Sigmoid colon (tissue), 7 donors: ENCODE data around the gene FERD3L. TPM values are rescaled to one million over a fixed set of nuclear protein-coding genes. Genes with fewer than 3 reads are reported as not detected.
A peak's percentile ranks its signal among the peaks of the same experiment; 100 is the strongest.

Experiments used
- DNase-seq: peaks from one replicate; pipeline ENCODE4 v3.0.0-alpha.2; 2019
- H3K27ac ChIP-seq, 4 donors: fragments of 200-600 bp; sonication (generic); one replicate each; pipeline ENCODE4 v1.5.1; 2016 to 2019; ENCODE audit warnings: mild to moderate bottlenecking in 1 of 4
- H3K27me3 ChIP-seq, 3 donors: fragments of 200-600 bp; sonication (generic); one replicate each; pipeline ENCODE4 v1.5.1; 2019; ENCODE audit warnings: mild to moderate bottlenecking in 1 of 3
- H3K36me3 ChIP-seq, 4 donors: fragments of 200-600 bp; sonication (generic); one replicate each; pipeline ENCODE4 v1.5.1; 2016 to 2019
- H3K4me1 ChIP-seq, 4 donors: fragments of 200-600 bp; sonication (generic); one replicate each; pipeline ENCODE4 v1.5.1; 2017 to 2019
- H3K4me3 ChIP-seq, 4 donors: fragments of 200-600 bp; sonication (generic); one replicate each; pipeline ENCODE4 v1.5.1; 2017 to 2019; ENCODE audit warnings: mild to moderate bottlenecking in 2 of 4, moderate library complexity in 1 of 4
- H3K9me3 ChIP-seq, 4 donors: fragments of 200-600 bp in 3 of 4; sonication (generic) in 3 of 4; one replicate each; pipeline versions ENCODE4 v1.5.1 to v1.6.1; 2013 to 2019
- CTCF ChIP-seq, 4 experiments: fragments of 450-650 bp in 3 of 4; fragments of 200-600 bp in 1 of 4; IDR thresholded peaks; one replicate each; pipeline ENCODE4 v1.5.1; 2016 to 2019; ENCODE audit warnings: antibody characterized with exemption in 4 of 4, mild to moderate bottlenecking in 3 of 4, moderate library complexity in 2 of 4
- EP300 ChIP-seq, 4 donors: sonication (generic); formaldehyde crosslinking; IDR thresholded peaks; one replicate each; pipeline ENCODE4 v1.6.1; 2017; ENCODE audit warnings: antibody characterized with exemption in 4 of 4
- POLR2A ChIP-seq, 2 donors: fragments of 450-650 bp; IDR thresholded peaks; one replicate each; pipeline ENCODE4 v1.6.1; 2016; ENCODE audit warnings: antibody characterized with exemption in 2 of 2, mild to moderate bottlenecking in 2 of 2, moderate library complexity in 2 of 2
- POLR2AphosphoS5 ChIP-seq, 4 donors: sonication (generic); formaldehyde crosslinking; IDR thresholded peaks; one replicate each; pipeline ENCODE4 v1.6.1; 2017; ENCODE audit warnings: antibody characterized with exemption in 4 of 4
- WGBS, 2 donors: extraction: QIAGEN DNeasy Blood & Tissue Kit; methylation state at CpG; one replicate each; pipeline ENCODE4 v1.1.7; 2013; 5-methylcytosine and 5-hydroxymethylcytosine counted together
- intact Hi-C: fragments of 100-400 bp; cut with DNase I; formaldehyde crosslinking; loops from one replicate; pipeline ENCODE4 v1.15.1; 2023
- polyA plus RNA-seq, 3 donors: library from polyadenylated mRNA; stranded (reverse); fragments of 200-250 nt; gene quantifications; one replicate each; pipeline ENCODE4 v1.2.3, GENCODE V29; 2013
- total RNA-seq, 4 donors: library from RNA; depleted of rRNA; stranded (reverse); fragments of >200 nt; gene quantifications; one replicate each; pipeline ENCODE4 v1.1.0, GENCODE V29; 2016
- donor health status: healthy with polysubstance abuse.
- donor health status: Bipolar disorder and iron deficiency.
- donor health status: healthy.

The FERD3L gene
- total and polyA plus RNA-seq, 7 donors, result not detected

- DNase-seq, result no peak
- peaks cover 9 to 73% (median 34%) of the 10 kb centered on the region in 3 donors for H3K27me3 ChIP-seq
- no peaks in the 10 kb centered on the region for H3K9me3 ChIP-seq
- H3K4me1 ChIP-seq, result peaks cover 0 to 33% (median 22%) of the 10 kb centered on the region in 4 donors
- H3K27ac ChIP-seq, result no peak overlapping the region
- WGBS, 2 donors, result 16 to 25% methylated on average over 10 of the region's 10 CpGs
- no peaks in the 10 kb centered on the region for H3K36me3 ChIP-seq
- H3K4me3 ChIP-seq, result no peak overlapping the region
- TF ChIP-seq POLR2AphosphoS5 (IDR thresholded peaks at IDR 0.05) (no peak), POLR2A (IDR thresholded peaks at IDR 0.05) (no peak), CTCF (IDR thresholded peaks at IDR 0.05) (no peak), EP300 (IDR thresholded peaks at IDR 0.05) (no peak)
- intact Hi-C loops, result no loop called here
Measured at GRCh38 chr7:19119870-19120486, 25.2 kb downstream of the FERD3L start.

- H3K27me3 ChIP-seq, result peaks cover 9 to 75% (median 34%) of the 10 kb centered on the region in 3 donors
- H3K27ac ChIP-seq, result no peak overlapping the region
- H3K4me3 ChIP-seq, result no peak overlapping the region
- DNase-seq, result no peak
- intact Hi-C loops, result no loop called here
- 21 to 24% methylated on average over 8 of the region's 8 CpGs for WGBS, 2 donors
- no peaks in the 10 kb centered on the region for H3K36me3 ChIP-seq
- TF ChIP-seq CTCF (IDR thresholded peaks at IDR 0.05) (no peak), EP300 (IDR thresholded peaks at IDR 0.05) (no peak), POLR2A (IDR thresholded peaks at IDR 0.05) (no peak), POLR2AphosphoS5 (IDR thresholded peaks at IDR 0.05) (no peak)
- no peaks in the 10 kb centered on the region for H3K9me3 ChIP-seq
- peaks cover 0 to 35% (median 22%) of the 10 kb centered on the region in 4 donors for H3K4me1 ChIP-seq
Measured at GRCh38 chr7:19119372-19119771, 25.8 kb downstream of the FERD3L start.

GRCh38 chr7:19118636-19119371 lies 26.4 kb downstream of the FERD3L start:
- no peak for DNase-seq
- intact Hi-C loops, result no loop called here
- peak overlapping the region in 1 of 4 donors; percentile 89 for H3K27ac ChIP-seq

GRCh38 chr7:19117870-19118608 lies 27.2 kb downstream of the FERD3L start:
- TF ChIP-seq POLR2A (IDR thresholded peaks at IDR 0.05) (no peak), EP300 (IDR thresholded peaks at IDR 0.05) (no peak), CTCF (IDR thresholded peaks at IDR 0.05) (no peak), POLR2AphosphoS5 (IDR thresholded peaks at IDR 0.05) (no peak)
- peaks cover 9 to 78% (median 34%) of the 10 kb centered on the region in 3 donors for H3K27me3 ChIP-seq
- no peaks in the 10 kb centered on the region for H3K36me3 ChIP-seq
- H3K9me3 ChIP-seq, result no peaks in the 10 kb centered on the region
- H3K4me3 ChIP-seq, result peak overlapping the region; percentile 36 to 71 (median 62)
- H3K4me1 ChIP-seq, result peaks cover 0 to 35% (median 22%) of the 10 kb centered on the region in 4 donors
- intact Hi-C loops, result no loop called here
- WGBS, 2 donors, result 2 to 11% methylated on average over 51 of the region's 51 CpGs
- DNase-seq, result peak; percentile 66
- H3K27ac ChIP-seq, result peak overlapping the region; percentile 52 to 89 (median 68)

More at GRCh38 chr7:19118636-19119371, 26.4 kb downstream of the FERD3L start:
- peaks cover 9 to 75% (median 34%) of the 10 kb centered on the region in 3 donors for H3K27me3 ChIP-seq
- WGBS, 2 donors, result 16 to 17% methylated on average over 28 of the region's 28 CpGs
- H3K9me3 ChIP-seq, result no peaks in the 10 kb centered on the region
- peaks cover 0 to 35% (median 22%) of the 10 kb centered on the region in 4 donors for H3K4me1 ChIP-seq
- H3K36me3 ChIP-seq, result no peaks in the 10 kb centered on the region
- no peak for TF ChIP-seq POLR2A (IDR thresholded peaks at IDR 0.05)
- TF ChIP-seq EP300 (IDR thresholded peaks at IDR 0.05), result no peak
- no peak for TF ChIP-seq POLR2AphosphoS5 (IDR thresholded peaks at IDR 0.05)
- no peak for TF ChIP-seq CTCF (IDR thresholded peaks at IDR 0.05)
- H3K4me3 ChIP-seq, result peak overlapping the region in 2 of 4 donors; percentile 65 to 71
